HCT116 (cell line): ENCODE data around the gene ADCY10. TPM values are rescaled to one million over a fixed set of nuclear protein-coding genes. Genes with fewer than 3 reads are reported as not detected.

ENCODE experiments used
- ATAC-seq: fragments of 200-7000 bp; cut with Tn5 transposase; 2 replicates; pipeline ENCODE4 v1.9.1; 2020; ENCODE audit warnings: mild to moderate bottlenecking, moderate library complexity
- BruUV-seq: library from RNA; stranded (reverse); fragments of 400-500 nt; replicated peaks from 2 replicates; lab custom pipeline; 2021; lab: Mats Ljungman, UMichigan
- CTCF ChIA-PET: fragments of 300-600 bp; sonication (Branson Sonifier 250); formaldehyde crosslinking; loops from one replicate; lab custom pipeline; 2021; ENCODE audit warnings: antibody characterized with exemption; lab: Charles Lee
- POLR2A ChIA-PET: fragments of 300-600, 350-600 bp; sonication (Branson Sonifier 250); formaldehyde crosslinking; loops from one replicate; lab custom pipeline; 2021; ENCODE audit warnings: antibody characterized with exemption; lab: Charles Lee
- RAD21 ChIA-PET, 2 experiments: fragments of 300-600 bp; sonication (Branson Sonifier 250); formaldehyde crosslinking; loops; one replicate each; lab custom pipeline; 2023; ENCODE audit warnings: low total read pairs in 2 of 2; ENCODE audit not compliant: uncharacterized antibody in 2 of 2, unreplicated experiment in 2 of 2, low non-redundant PET in 1 of 2; lab: Charles Lee
- DNase-seq: peaks from one replicate; pipeline ENCODE4 v3.0.0-alpha.2; 2010; ENCODE audit warnings: low read depth, low spot score
- H2AFZ ChIP-seq: fragments of 200-600 bp; shearing (Covaris generic), sonication (generic); 2 replicates; pipeline ENCODE4 v1.6.1; 2017; ENCODE audit warnings: low read depth, mixed run types, mixed read lengths, antibody characterized with exemption, low read length; ENCODE audit not compliant: poor library complexity, severe bottlenecking
- H3K27ac ChIP-seq: 2 replicates; pipeline ENCODE4 v1.5.1; 2012; ENCODE audit warnings: low read depth, low read length
- H3K27me3 ChIP-seq: fragments of 200-600 bp; sonication (generic); 2 replicates; pipeline ENCODE4 v1.6.1; 2016; ENCODE audit warnings: mixed run types, low read length, mixed read lengths; ENCODE audit not compliant: insufficient read depth
- H3K36me3 ChIP-seq, 2 experiments: fragments of 200-500 bp in 1 of 2; fragments of 200-600 bp in 1 of 2; sonication (Bioruptor generic) in 1 of 2; sonication (generic) in 1 of 2; 2 replicates each; pipeline versions ENCODE4 v1.5.1 to v1.6.1; 2014 to 2016; ENCODE audit warnings: low read length in 2 of 2, inconsistent platforms in 1 of 2, mixed read lengths in 1 of 2, mixed run types in 1 of 2; ENCODE audit not compliant: insufficient read depth in 2 of 2, control insufficient read depth in 1 of 2
- H3K4me1 ChIP-seq, 2 experiments: fragments of 200-600 bp in 1 of 2; sonication (generic) in 1 of 2; 2 replicates each; pipeline versions ENCODE4 v1.5.1 to v1.6.1; 2012 to 2017; ENCODE audit warnings: low read length in 2 of 2, inconsistent platforms in 1 of 2, mild to moderate bottlenecking in 1 of 2, mixed read lengths in 1 of 2, mixed run types in 1 of 2, moderate library complexity in 1 of 2; ENCODE audit not compliant: insufficient read depth in 2 of 2, control insufficient read depth in 1 of 2
- H3K4me2 ChIP-seq: fragments of 200-600 bp; sonication (generic); 2 replicates; pipeline ENCODE4 v1.6.1; 2017; ENCODE audit warnings: mixed run types, low read length, mixed read lengths
- H3K4me3 ChIP-seq, 2 experiments: fragments of 200-600 bp in 1 of 2; sonication (generic) in 1 of 2; replicated peaks in 1 of 2; 2 replicates each; pipeline ENCODE4 v1.5.1; 2011 to 2016; ENCODE audit warnings: low read length in 2 of 2, control low read depth in 1 of 2, low read depth in 1 of 2, mild to moderate bottlenecking in 1 of 2, mixed read lengths in 1 of 2, mixed run types in 1 of 2
- H3K79me2 ChIP-seq: fragments of 200-600 bp; sonication (generic); 2 replicates; pipeline ENCODE4 v1.6.1; 2017; ENCODE audit warnings: mild to moderate bottlenecking, mixed run types, low read length, moderate library complexity, mixed read lengths; ENCODE audit not compliant: insufficient read depth
- H3K9ac ChIP-seq: fragments of 200-600 bp; sonication (generic); 2 replicates; pipeline ENCODE4 v1.6.1; 2016; ENCODE audit warnings: low read length, mixed read lengths
- H3K9me2 ChIP-seq: fragments of 200-600 bp; sonication (generic), shearing (Covaris generic); 2 replicates; pipeline ENCODE4 v1.6.1; 2017; ENCODE audit warnings: mixed run types, mild to moderate bottlenecking, moderate library complexity; ENCODE audit not compliant: insufficient read depth
- H3K9me3 ChIP-seq, 2 experiments: fragments of 200-500 bp in 1 of 2; fragments of 200-600 bp in 1 of 2; sonication (Bioruptor generic) in 1 of 2; sonication (generic) in 1 of 2; 2 replicates each; pipeline ENCODE4 v1.6.1; 2014 to 2017; ENCODE audit warnings: low read length in 2 of 2, mixed read lengths in 2 of 2, inconsistent platforms in 1 of 2, low read depth in 1 of 2, mild to moderate bottlenecking in 1 of 2, mixed run types in 1 of 2, moderate library complexity in 1 of 2; ENCODE audit not compliant: control insufficient read depth in 1 of 2, insufficient read depth in 1 of 2
- H4K20me1 ChIP-seq: fragments of 200-600 bp; sonication (generic), shearing (Covaris generic); 2 replicates; pipeline ENCODE4 v1.6.1; 2017; ENCODE audit warnings: mixed run types, mild to moderate bottlenecking, moderate library complexity; ENCODE audit not compliant: insufficient read depth
- EGR1 ChIP-seq: IDR thresholded peaks from 2 replicates; pipeline ENCODE4 v1.6.1; 2012; ENCODE audit warnings: low read depth
- FOSL1 ChIP-seq: IDR thresholded peaks from 2 replicates; pipeline ENCODE4 v1.6.1; 2012; ENCODE audit warnings: low read depth
- MAX ChIP-seq: IDR thresholded peaks from 2 replicates; pipeline ENCODE4 v1.6.1; 2012
- POLR2A ChIP-seq: IDR thresholded peaks from 2 replicates; pipeline ENCODE4 v1.7.0; 2011; ENCODE audit warnings: borderline replicate concordance; ENCODE audit not compliant: insufficient read depth, insufficient read length; ENCODE audit errors: extremely low read depth
- SP1 ChIP-seq: IDR thresholded peaks from 2 replicates; pipeline ENCODE4 v1.6.1; 2012; ENCODE audit warnings: low read depth
- ZFX ChIP-seq: fragments of 450-650 bp; IDR thresholded peaks from 2 replicates; pipeline ENCODE4 v1.6.1; 2017
- intact Hi-C: fragments of 100-400 bp; cut with micrococcal nuclease; formaldehyde crosslinking; loops from 2 replicates; pipeline ENCODE4 v1.10.0; 2022
- total RNA-seq: library from RNA; stranded (reverse); gene quantifications from one replicate; pipeline ENCODE4 v1.2.1, GENCODE V29; 2021; ENCODE audit not compliant: unreplicated experiment

Gene ADCY10
- total RNA-seq, 1 experiment from 2014 or later = 0.30 TPM

GRCh38 chr1:167819849-167820683 is 93.9 kb downstream of the ADCY10 start:
- H3K4me3 ChIP-seq = peak overlapping the region; percentile 4 to 28; a peak in 2 of 4 replicates
- CTCF ChIA-PET = no interaction called here
- H3K9ac ChIP-seq = peak overlapping the region; percentile 38
- peak; percentile 97 for ATAC-seq
- H3K9me2 ChIP-seq = no peaks in the 10 kb centered on the region
- TF ChIP-seq POLR2A (no peak), MAX (peak; percentile 26; the same call in 1 of the 2 replicates), EGR1 (no peak), FOSL1 (no peak)
- TF ChIP-seq, all 23 proteins: peak for 1
- peak overlapping the region; percentile 57 for H3K4me2 ChIP-seq
- intact Hi-C loops = no loop called here
- H4K20me1 ChIP-seq = no peaks in the 10 kb centered on the region
- no TSS peak for BruUV-seq
- H2AFZ ChIP-seq = peak overlapping the region; percentile 86
- peak overlapping the region; percentile 44 for H3K27ac ChIP-seq
- ChIA-PET RAD21 (no interaction called here), POLR2A (no interaction called here)
- DNase-seq = peak; percentile 41
- H3K36me3 ChIP-seq = no peaks in the 10 kb centered on the region
- no peaks in the 10 kb centered on the region for H3K9me3 ChIP-seq
- peaks cover 4 to 30% of the 10 kb centered on the region in 2 experiments; a peak in 3 of 4 replicates for H3K4me1 ChIP-seq
- no peaks in the 10 kb centered on the region for H3K79me2 ChIP-seq
- no peaks in the 10 kb centered on the region for H3K27me3 ChIP-seq

- Histone ChIP-seq H3K27ac (no peak overlapping the region), H3K9ac (no peak overlapping the region), H3K27me3 (no peaks in the 10 kb centered on the region), H4K20me1 (no peaks in the 10 kb centered on the region), H2AFZ (no peak overlapping the region), H3K79me2 (no peaks in the 10 kb centered on the region), H3K4me2 (no peak overlapping the region), H3K36me3 (no peaks in the 10 kb centered on the region), H3K4me3 (no peak overlapping the region), H3K4me1 (peaks cover 3 to 12% of the 10 kb centered on the region in 2 experiments; a peak in 3 of 4 replicates), H3K9me2 (no peaks in the 10 kb centered on the region), H3K9me3 (no peaks in the 10 kb centered on the region)
- ATAC-seq = no peak
- TF ChIP-seq SP1 (no peak), ZFX (no peak)
- POLR2A ChIA-PET = no interaction called here
- no peak for DNase-seq
- CTCF ChIA-PET = no interaction called here
- intact Hi-C loops = no loop called here
- RAD21 ChIA-PET = no interaction called here
- no TSS peak for BruUV-seq
Observed at GRCh38 chr1:167815650-167816049, 98.3 kb downstream of the ADCY10 start.
